Keratinocyte (primary cell): Measurements from ENCODE around the gene WRAP73.
"Not testable (repeated sequence)": the region's sequence is repeated elsewhere in the genome, so short reads cannot be mapped to it uniquely, and the experiment has no call there.

Source experiments
- EZH2 ChIP-seq: IDR thresholded peaks from one replicate; pipeline ENCODE4 v1.6.1; 2012; ENCODE audit warnings: inconsistent platforms, mild to moderate bottlenecking, low read length, moderate library complexity
- TF ChIP-seq, protein P1 (sequence below), 3 experiments: IDR thresholded peaks in 1 of 3; conservative IDR thresholded peaks in 1 of 3; optimal IDR thresholded peaks in 1 of 3; 2 replicates in 2 of 3; 3 replicates in 1 of 3; pipeline versions ENCODE3 to v1.5.1; 2011; ENCODE audit warnings: low read length in 3 of 3, mild to moderate bottlenecking in 3 of 3, moderate library complexity in 2 of 3, control low read depth in 1 of 3, inconsistent platforms in 1 of 3; ENCODE audit not compliant: insufficient read depth in 2 of 3; ENCODE audit errors: extremely low read depth in 1 of 3

DNA sequence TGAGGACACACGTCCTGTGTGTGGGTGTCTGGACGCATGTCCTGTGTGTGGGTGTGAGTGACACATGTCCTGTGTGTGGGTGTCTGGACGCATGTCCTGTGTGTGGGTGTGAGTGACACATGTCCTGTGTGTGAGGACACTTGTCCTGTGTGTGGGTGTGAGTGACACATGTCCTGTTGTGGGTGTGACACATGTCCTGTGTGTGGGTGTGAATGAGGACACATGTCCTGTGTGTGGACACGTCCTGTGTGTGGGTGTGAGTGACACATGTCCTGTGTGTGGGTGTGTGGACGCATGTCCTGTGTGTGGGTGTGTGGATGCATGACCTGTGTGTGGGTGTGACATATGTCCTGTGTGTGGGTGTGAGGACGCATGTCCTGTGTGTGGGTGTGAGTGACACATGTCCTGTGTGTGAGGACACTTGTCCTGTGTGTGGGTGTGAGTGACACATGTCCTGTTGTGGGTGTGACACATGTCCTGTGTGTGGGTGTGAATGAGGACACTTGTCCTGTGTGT lies 64.5 kb downstream of the WRAP73 start:
- TF ChIP-seq, protein P1, sequence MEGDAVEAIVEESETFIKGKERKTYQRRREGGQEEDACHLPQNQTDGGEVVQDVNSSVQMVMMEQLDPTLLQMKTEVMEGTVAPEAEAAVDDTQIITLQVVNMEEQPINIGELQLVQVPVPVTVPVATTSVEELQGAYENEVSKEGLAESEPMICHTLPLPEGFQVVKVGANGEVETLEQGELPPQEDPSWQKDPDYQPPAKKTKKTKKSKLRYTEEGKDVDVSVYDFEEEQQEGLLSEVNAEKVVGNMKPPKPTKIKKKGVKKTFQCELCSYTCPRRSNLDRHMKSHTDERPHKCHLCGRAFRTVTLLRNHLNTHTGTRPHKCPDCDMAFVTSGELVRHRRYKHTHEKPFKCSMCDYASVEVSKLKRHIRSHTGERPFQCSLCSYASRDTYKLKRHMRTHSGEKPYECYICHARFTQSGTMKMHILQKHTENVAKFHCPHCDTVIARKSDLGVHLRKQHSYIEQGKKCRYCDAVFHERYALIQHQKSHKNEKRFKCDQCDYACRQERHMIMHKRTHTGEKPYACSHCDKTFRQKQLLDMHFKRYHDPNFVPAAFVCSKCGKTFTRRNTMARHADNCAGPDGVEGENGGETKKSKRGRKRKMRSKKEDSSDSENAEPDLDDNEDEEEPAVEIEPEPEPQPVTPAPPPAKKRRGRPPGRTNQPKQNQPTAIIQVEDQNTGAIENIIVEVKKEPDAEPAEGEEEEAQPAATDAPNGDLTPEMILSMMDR (optimal IDR thresholded peaks at IDR 0.05 in 1 of 3, IDR thresholded peaks at IDR 0.05 in 1 of 3, conservative IDR thresholded peaks at IDR 0.05 in 1 of 3; ENCODE audit: extremely low read depth in 1 of 3, insufficient read depth in 2 of 3, low read length in 3 of 3): not testable (repeated sequence)
- TF ChIP-seq EZH2: not testable (repeated sequence)
